A673 (cell line): ENCODE results near the gene BACH2. TPM values are rescaled to one million over a fixed set of nuclear protein-coding genes. Genes with fewer than 3 reads are reported as not detected.

Experiments
- BruUV-seq: library from RNA; stranded (reverse); fragments of 400-500 nt; replicated peaks from 2 replicates; lab custom pipeline; 2021; lab: Mats Ljungman, UMichigan
- CTCF ChIA-PET: fragments of 300-600 bp; sonication (Branson Sonifier 250); formaldehyde crosslinking; loops from one replicate; lab custom pipeline; 2022; ENCODE audit warnings: antibody characterized with exemption; lab: Charles Lee
- POLR2A ChIA-PET: fragments of 300-600 bp; sonication (Branson Sonifier 250); formaldehyde crosslinking; loops from one replicate; lab custom pipeline; 2022; ENCODE audit warnings: antibody characterized with exemption; ENCODE audit not compliant: low non-redundant PET; lab: Charles Lee
- DNase-seq: peaks from one replicate; pipeline ENCODE4 v3.0.0-alpha.2; 2015; ENCODE audit warnings: low spot score
- H3K27ac ChIP-seq: fragments of 200-600 bp; sonication (generic); 2 replicates; pipeline ENCODE4 v1.5.1; 2016; ENCODE audit warnings: mixed run types, low read depth, mild to moderate bottlenecking, mixed read lengths, antibody characterized with exemption, low read length; ENCODE audit not compliant: poor library complexity, severe bottlenecking
- H3K27me3 ChIP-seq: fragments of 200-600 bp; sonication (generic); replicated peaks from 2 replicates; pipeline ENCODE4 v1.6.1; 2017; ENCODE audit warnings: mixed run types, low read depth, mild to moderate bottlenecking, mixed read lengths, antibody characterized with exemption, low read length; ENCODE audit not compliant: insufficient read depth, poor library complexity
- H3K36me3 ChIP-seq: fragments of 200-600 bp; sonication (generic); 2 replicates; pipeline ENCODE4 v1.6.1; 2016; ENCODE audit warnings: mixed run types, mild to moderate bottlenecking, mixed read lengths, antibody characterized with exemption, low read length; ENCODE audit not compliant: insufficient read depth, poor library complexity, severe bottlenecking
- H3K4me1 ChIP-seq: fragments of 200-600 bp; sonication (generic); 2 replicates; pipeline ENCODE4 v1.6.1; 2017; ENCODE audit warnings: mixed run types, mild to moderate bottlenecking, mixed read lengths, antibody characterized with exemption, low read length; ENCODE audit not compliant: insufficient read depth, poor library complexity, severe bottlenecking
- H3K4me3 ChIP-seq: fragments of 200-600 bp; sonication (generic); 2 replicates; pipeline ENCODE4 v1.5.1; 2016; ENCODE audit warnings: low read depth, mixed run types, mild to moderate bottlenecking, mixed read lengths, low read length; ENCODE audit not compliant: poor library complexity, severe bottlenecking
- H3K9me3 ChIP-seq: fragments of 200-600 bp; sonication (generic); 2 replicates; pipeline ENCODE4 v1.6.1; 2016; ENCODE audit warnings: mixed run types, low read depth, mild to moderate bottlenecking, mixed read lengths, antibody characterized with exemption, low read length; ENCODE audit not compliant: poor library complexity, severe bottlenecking
- CTCF ChIP-seq: fragments of 300-800, 200-600 bp; sonication (generic); conservative IDR thresholded peaks from 2 replicates; pipeline ENCODE4 v1.5.1; 2017; ENCODE audit warnings: low read depth, mild to moderate bottlenecking, antibody characterized with exemption, low read length, moderate library complexity, mixed read lengths
- EZH2 ChIP-seq: fragments of 200-600 bp; sonication (generic); IDR thresholded peaks from 2 replicates; pipeline ENCODE4 v1.6.1; 2017; ENCODE audit warnings: borderline replicate concordance, low read depth, mild to moderate bottlenecking, mixed read lengths, antibody characterized with exemption, low read length; ENCODE audit not compliant: poor library complexity, severe bottlenecking
- intact Hi-C: fragments of 100-400 bp; cut with micrococcal nuclease; formaldehyde crosslinking; loops from one replicate; pipeline ENCODE4 v1.10.0; 2022; ENCODE audit not compliant: unreplicated experiment
- total RNA-seq: library from RNA; stranded (reverse); gene quantifications from 2 replicates; pipeline ENCODE4 v1.2.3, GENCODE V29; 2021

The BACH2 gene
- total RNA-seq, 1 experiment from 2014 or later: 0.37 TPM

DNA sequence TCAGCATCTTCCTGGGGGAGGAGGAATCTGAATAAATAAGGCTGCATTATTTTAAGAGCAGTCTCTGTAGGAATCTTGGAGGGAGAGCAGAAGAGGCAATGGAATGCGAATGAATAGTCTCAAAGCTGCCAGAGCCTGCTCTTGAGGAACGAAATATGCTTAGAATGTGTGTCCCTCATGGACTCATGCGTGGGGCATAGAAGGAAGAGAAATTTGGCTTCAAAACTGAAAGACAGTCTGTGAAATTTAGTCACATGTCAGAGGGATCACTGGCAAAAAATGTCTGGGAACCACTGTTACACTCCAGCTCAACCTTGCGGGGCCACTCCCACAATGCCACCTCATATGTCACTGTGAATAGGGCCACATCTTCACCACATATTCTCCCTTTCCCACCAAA, 306.9 kb downstream of the BACH2 start:
- no TSS peak for BruUV-seq
- DNase-seq: no peak
- no peak overlapping the region for H3K4me3 ChIP-seq
- no peaks in the 10 kb centered on the region for H3K36me3 ChIP-seq
- CTCF ChIA-PET: no interaction called here
- no peaks in the 10 kb centered on the region for H3K9me3 ChIP-seq
- peaks cover 14% of the 10 kb centered on the region for H3K27me3 ChIP-seq
- intact Hi-C loops: no loop called here
- peaks cover 23% of the 10 kb centered on the region for H3K4me1 ChIP-seq
- POLR2A ChIA-PET: no interaction called here
- H3K27ac ChIP-seq: no peak overlapping the region
- TF ChIP-seq EZH2 (no peak), CTCF (no peak)

DNA sequence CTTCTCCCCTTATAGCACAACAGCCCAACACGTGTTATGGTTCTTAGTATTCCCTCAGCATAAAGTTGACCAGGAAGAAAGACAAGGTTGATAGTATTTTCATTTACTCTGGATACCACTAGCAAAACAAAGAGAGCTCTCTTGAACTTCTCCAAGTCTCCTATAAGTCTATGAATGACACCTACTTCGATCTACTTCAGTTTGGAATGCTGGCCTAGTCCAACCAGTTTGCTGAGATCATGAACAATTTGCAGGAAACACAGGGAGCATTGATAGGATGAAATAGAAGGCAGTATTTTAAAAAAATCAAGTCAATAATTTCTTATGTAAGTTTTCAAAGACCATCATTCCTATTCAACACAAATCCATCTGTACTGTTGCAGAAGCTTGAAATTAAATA, 308.8 kb downstream of the BACH2 start:
- no TSS peak for BruUV-seq
- CTCF ChIA-PET: no interaction called here
- Histone ChIP-seq H3K9me3 (no peaks in the 10 kb centered on the region), H3K27me3 (peaks cover 30% of the 10 kb centered on the region), H3K27ac (no peak overlapping the region), H3K36me3 (no peaks in the 10 kb centered on the region), H3K4me3 (no peak overlapping the region), H3K4me1 (peaks cover 23% of the 10 kb centered on the region)
- intact Hi-C loops: no loop called here
- DNase-seq: no peak
- TF ChIP-seq CTCF (no peak), EZH2 (no peak)
- POLR2A ChIA-PET: interaction anchor here (0.6 kb wide), 1 partner anchor 675 kb away, joined by 3 read pairs; no protein-coding TSS in a partner anchor

DNA sequence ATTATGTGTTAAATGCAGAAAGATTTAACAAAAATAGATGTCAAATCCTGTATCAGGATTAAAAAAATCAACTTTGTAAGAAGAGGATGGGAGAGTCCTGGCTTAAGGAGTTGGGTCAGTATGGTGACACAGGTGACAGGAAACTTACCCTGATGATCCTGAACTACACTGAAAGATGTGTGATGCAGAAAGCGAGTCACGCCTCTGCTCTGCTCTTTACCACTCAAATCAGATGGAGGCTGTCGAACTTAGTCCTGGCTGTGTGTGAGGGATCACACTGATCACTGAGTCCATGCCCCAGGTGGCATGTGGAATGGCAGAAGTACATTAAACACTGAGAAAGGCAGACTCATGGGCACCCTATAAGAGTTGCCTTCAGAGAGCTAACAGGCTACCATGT, 309.5 kb downstream of the BACH2 start:
- TF ChIP-seq CTCF (no peak), EZH2 (no peak)
- Histone ChIP-seq H3K4me3 (no peak overlapping the region), H3K27ac (no peak overlapping the region), H3K27me3 (peaks cover 37% of the 10 kb centered on the region), H3K4me1 (peaks cover 23% of the 10 kb centered on the region), H3K9me3 (no peaks in the 10 kb centered on the region), H3K36me3 (no peaks in the 10 kb centered on the region)
- BruUV-seq: no TSS peak
- DNase-seq: no peak
- ChIA-PET CTCF (interaction anchor here (0.6 kb wide), 1 partner anchor 27 kb away, joined by 7 read pairs; no protein-coding TSS in a partner anchor), POLR2A (interaction anchor here (0.6 kb wide), 1 partner anchor 676 kb away, joined by 3 read pairs; no protein-coding TSS in a partner anchor)
- intact Hi-C loops: no loop called here
